Measurements from ENCODE around the gene LRRC41. TPM values are rescaled to one million over a fixed set of nuclear protein-coding genes. Genes with fewer than 3 reads are reported as not detected.

The LRRC41 gene
- total and polyA plus RNA-seq, 2 of the 13 experiments (the other 11 are each of a cell fraction or from before 2014, with no cell fraction given) = 48.1 to 53.6 TPM

GRCh38 chr1:46340404-46341221 is 37.2 kb upstream of the LRRC41 start, which contains the start of gene NSUN4 (continued):
- TF ChIP-seq ZBTB40 (IDR thresholded peaks at IDR 0.05) (no peak), ZBTB40 (CRISPR knock-in tag; IDR thresholded peaks at IDR 0.05) (peak; percentile 68; the same call in 1 of the 2 replicates), ZNF513 (CRISPR knock-in tag; conservative IDR thresholded peaks at IDR 0.05) (no peak), ZNF30 (CRISPR knock-in tag; IDR thresholded peaks at IDR 0.05) (no peak), PPARG (CRISPR knock-in tag; conservative IDR thresholded peaks at IDR 0.05) (peak; percentile 28; the same call in 1 of the 2 replicates), EP300 (IDR thresholded peaks at IDR 0.05; ENCODE audit: low read depth in 2 of 2, low read length in 2 of 2) (no peak), EP300 (CRISPR knock-in tag; IDR thresholded peaks at IDR 0.05; ENCODE audit: borderline replicate concordance) (peak; percentile 49; the same call in 1 of the 2 replicates), FOXP4 (CRISPR knock-in tag; IDR thresholded peaks at IDR 0.05) (peak; percentile 60), E2F1 (CRISPR knock-in tag; IDR thresholded peaks at IDR 0.05) (peak; percentile 69), ZNF75D (CRISPR knock-in tag; IDR thresholded peaks at IDR 0.05; ENCODE audit: borderline replicate concordance) (no peak), NCOA1 (CRISPR knock-in tag; IDR thresholded peaks at IDR 0.05) (0 out of 2 replicates have a peak, but pooled peaks have one; percentile 43), FLYWCH1 (CRISPR knock-in tag; IDR thresholded peaks at IDR 0.05) (no peak), TCF7L2 (IDR thresholded peaks at IDR 0.05; ENCODE audit: low read depth, low read length) (no peak), ZNF547 (CRISPR knock-in tag; IDR thresholded peaks at IDR 0.05) (peak; percentile 28; the same call in 1 of the 2 replicates), KLF6 (CRISPR knock-in tag; IDR thresholded peaks at IDR 0.05) (peak; percentile 62; the same call in 1 of the 2 replicates)
